GM19372 (cell line): ENCODE data around the gene KCNAB3.

ENCODE experiments used
- ATAC-seq: cut with Tn5 transposase; IDR thresholded peaks from one replicate; pipeline ENCODE4 v1.9.1; 2021; ENCODE audit warnings: mild to moderate bottlenecking, low read depth, moderate library complexity; ENCODE audit not compliant: unreplicated experiment

KCNAB3 gene

DNA sequence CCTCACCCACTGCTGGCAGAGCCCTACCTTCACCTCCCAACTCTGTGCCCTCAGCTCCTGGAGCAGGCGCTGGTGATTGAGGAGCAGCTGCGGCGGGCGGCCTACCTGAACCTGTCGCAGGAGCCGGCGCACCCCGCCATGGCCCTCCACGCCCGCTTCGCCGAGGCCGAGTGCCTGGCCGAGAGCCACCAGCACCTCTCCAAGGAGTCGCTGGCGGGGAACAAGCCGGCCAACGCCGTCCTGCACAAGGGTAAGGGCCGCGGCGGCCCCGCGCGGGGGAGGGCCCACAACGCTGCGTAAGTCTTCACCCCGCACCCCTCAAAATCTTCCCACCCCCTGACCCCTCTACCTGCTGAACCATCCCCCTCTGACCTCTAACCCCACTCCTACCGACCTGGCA, 20.6 kb downstream of the KCNAB3 start:
- ATAC-seq = no peak

DNA sequence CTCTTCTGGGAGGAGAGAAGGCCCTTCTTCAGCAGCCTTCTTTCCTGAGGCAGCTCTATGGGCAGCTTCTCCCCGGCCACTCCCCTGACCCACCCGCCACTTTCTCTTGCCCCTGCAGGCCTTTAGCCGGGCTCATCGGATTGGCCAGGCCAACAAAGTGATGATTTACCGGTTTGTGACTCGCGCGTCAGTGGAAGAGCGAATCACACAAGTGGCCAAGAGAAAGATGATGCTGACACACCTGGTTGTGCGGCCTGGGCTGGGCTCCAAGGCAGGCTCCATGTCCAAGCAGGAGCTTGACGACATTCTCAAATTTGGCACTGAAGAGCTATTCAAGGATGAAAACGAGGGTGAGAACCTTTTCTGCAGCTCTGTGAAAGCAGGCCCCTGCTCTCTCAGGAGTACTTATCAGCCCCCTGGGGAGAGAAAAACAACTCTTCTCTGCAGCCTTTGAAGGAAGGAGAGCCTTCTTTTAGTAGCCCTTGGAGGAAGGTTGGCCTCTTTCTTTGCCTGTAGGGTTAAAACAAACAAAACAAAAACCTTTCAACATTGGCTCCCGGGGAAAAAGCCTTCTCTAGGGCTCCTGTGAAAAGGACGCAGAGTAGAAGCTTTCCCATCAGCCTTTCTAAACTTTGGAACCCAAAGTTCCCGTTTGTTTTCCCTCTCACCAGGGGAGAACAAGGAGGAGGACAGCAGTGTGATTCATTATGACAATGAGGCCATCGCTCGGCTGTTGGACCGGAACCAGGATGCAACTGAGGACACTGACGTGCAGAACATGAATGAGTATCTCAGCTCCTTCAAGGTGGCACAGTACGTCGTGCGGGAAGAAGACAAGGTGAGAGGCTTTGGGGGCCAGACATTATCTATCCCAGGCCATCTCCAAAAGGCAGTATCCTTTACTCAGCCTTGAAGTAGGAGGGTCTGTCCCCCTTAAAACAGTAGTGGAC, 26.2 kb downstream of the KCNAB3 start:
- no peak for ATAC-seq

DNA sequence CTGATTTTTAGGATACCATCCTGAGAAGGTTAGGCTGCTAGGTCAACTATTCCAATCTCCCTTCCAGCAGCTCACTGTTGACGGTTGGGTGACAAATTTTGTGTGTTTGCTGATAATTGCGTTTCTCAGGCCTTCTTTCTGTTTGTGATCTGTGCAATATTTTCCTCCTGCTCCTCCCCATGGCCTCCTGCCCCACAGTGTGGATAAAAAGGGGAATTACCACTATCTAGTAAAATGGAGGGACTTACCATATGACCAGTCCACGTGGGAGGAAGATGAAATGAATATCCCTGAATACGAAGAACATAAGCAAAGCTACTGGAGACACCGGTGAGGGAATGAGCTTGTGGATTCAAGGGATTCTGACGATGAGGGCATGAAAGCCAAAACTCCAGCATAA, 31.9 kb downstream of the KCNAB3 start:
- ATAC-seq = no peak

DNA sequence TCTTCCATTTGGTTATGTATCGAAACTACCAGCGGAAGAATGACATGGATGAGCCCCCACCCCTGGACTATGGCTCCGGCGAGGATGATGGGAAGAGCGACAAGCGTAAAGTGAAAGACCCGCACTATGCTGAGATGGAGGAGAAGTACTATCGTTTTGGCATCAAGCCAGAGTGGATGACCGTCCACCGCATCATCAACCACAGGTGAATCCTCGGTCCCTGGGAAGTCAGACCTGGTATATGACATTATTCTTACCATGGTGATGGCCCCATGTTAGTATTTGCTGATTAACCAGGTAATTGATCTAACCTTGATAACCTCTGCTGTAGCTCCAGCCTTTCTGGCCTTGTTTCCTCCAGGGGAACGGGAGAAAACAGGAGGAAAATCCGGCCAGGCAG, 32.6 kb downstream of the KCNAB3 start:
- ATAC-seq = no peak

DNA sequence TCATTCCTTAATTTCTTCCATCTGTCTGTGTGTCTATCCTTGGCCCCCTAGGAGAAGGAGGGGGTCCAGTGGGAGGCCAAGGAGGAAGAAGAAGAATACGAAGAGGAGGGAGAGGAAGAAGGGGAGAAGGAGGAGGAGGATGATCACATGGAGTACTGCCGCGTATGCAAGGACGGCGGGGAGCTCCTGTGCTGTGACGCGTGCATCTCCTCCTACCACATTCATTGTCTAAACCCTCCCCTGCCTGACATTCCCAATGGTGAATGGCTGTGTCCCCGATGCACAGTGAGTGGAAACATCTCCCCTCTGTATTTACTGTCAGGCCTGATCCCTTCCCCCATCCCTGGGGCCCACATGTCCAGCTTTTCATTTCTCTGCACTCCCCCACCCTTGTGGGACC, 34.8 kb downstream of the KCNAB3 start:
- no peak for ATAC-seq

DNA sequence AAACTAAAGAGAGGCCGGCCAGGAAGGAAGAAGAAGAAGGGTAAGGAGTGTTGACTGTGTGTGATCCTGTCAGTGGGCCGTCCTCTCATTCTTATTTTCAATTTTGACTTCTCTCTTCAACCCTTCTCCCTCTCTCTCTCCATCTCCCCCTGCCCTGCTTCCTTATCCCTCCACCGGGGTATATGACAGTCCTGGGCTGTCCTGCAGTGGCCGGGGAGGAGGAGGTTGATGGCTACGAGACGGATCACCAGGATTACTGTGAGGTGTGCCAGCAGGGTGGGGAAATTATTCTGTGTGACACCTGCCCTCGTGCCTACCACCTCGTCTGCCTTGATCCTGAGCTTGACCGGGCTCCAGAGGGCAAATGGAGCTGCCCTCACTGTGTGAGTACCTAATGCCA, 35.4 kb downstream of the KCNAB3 start:
- ATAC-seq = no peak

DNA sequence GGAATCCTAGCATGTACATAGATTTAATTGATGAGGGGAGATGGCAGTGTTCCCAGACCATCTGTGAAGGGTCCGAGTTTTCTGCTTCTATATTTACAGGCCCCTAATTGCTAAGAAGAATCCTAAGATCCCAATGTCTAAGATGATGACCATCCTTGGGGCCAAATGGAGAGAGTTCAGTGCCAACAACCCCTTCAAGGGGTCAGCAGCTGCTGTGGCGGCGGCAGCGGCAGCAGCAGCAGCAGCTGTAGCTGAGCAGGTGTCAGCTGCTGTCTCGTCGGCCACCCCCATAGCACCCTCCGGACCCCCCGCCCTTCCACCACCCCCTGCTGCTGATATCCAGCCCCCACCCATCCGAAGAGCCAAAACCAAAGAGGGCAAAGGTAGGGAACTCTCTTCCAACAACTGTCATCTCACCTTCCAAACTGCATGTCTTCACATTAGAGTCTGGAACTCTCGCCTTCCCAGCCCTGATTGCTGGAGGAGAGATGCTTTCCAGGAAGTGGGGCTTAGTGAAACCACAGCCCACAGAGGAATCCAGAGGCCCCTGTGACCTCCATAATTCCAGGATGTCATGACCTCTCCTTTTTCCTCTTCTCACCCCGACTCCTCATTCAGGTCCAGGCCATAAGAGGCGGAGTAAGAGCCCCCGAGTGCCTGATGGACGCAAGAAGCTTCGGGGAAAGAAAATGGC, 36.3 kb downstream of the KCNAB3 start:
- no peak for ATAC-seq

DNA sequence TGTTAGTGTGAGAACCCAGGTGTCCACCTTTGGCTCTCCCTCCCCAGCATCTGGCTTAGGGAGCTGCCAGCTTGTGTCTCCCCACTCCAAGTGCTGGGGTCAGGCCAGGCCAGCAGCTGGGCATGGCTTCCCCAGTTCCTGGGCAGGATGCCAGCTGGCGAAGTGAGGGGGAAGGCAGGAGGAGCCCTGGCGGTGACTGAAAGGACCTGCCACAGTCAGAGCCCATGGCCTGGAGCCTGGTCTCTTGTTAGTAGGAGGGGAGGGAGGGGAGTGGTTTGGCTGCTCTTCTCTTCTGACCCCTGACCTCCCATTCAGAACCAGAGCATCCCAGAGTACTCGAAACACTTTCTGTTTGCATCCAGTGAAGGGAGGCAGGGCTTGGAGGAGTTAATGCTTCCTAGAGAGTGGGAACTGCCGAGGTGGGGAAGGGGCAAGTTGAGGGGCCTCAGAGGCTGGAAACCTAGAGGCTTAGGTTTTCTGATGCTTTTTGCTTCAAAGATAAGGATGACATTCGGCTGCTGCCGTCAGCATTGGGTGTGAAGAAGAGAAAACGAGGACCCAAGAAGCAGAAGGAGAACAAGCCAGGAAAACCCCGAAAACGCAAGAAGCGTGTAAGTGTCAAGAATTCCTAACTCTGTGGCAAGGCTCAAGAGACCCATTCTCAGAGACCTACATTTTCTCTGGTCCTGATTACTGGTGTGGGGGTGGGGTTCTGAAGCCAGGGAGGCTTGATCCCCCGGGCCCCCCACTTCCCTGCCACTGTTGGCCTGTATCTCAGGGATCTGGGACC, 40.3 kb downstream of the KCNAB3 start:
- no peak for ATAC-seq

DNA sequence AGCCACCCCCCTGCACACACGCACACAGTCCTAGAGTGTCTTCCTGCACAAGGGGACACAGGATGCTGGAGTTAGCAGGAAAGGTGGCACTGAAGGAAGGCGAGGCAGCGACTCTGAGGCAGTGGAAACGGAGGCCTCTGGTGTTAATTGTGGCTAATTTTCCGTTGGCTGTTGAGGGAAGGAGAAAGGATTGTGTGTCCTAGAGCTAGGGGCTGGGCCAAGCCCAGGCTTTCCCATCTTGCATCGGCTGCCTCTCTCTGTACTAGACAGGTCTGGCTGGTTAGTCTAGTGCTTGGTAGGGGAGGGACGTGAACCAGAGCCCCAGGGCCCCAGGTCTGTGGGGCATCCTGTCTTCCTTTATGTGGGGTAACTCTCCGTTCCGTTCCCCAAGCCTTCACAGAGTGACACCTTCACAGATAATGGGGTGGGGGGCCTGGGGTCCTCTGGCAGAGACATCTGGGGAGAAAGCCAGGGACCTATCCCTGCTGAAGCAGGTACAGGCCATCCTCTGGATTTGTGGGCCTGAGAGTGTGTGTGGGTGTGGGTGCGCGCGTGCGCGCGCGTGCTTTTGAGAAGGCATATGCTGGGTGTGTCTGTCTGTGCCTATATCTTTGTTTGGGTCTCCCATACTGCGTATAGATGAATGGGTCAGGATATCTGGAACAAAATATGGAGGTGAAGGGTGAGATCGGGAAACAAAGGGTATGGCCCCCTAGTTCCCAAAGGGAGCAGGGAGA, 41.3 kb downstream of the KCNAB3 start, which contains the start of gene CHD3:
CHD3 (plus strand) TSS at position 606 of the 737 bp plus-strand sequence. CDS start 212 bp downstream, outside the sequence.
- ATAC-seq = no peak

DNA sequence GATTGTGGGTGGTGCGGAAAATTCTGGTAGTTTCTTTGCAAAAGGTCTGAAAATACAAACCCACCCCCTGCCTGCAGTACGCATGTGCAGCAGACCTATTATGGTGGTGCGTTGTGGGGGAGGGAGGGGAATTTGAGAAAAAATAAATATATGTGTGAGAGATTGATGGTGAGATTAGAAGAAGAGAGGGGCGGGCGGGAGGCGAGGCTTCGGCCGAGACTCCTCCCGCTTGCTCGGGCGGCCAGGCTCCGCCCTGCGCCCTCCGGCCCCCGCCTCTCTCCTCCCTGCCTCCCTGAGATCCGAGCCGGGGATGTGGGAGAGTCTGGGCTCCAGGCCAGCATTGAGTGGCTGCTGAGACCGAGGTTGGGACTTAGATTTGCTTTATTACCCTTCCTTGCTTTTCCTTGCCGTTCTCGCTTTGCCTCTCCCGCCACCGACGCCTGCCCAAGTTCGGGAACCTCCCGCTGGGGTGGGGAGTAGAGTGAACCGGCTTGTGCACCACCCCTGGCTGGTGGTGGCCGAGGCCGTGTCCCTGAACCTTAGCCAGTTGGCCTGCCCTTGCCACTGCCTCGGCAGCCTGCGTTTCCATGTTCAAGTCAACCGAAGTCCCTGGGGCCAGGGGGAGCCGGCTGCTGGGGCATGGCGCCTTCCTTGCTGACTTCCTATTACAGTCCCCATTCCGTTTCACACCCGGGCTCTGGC, 42.0 kb downstream of the KCNAB3 start:
- ATAC-seq = no peak

DNA sequence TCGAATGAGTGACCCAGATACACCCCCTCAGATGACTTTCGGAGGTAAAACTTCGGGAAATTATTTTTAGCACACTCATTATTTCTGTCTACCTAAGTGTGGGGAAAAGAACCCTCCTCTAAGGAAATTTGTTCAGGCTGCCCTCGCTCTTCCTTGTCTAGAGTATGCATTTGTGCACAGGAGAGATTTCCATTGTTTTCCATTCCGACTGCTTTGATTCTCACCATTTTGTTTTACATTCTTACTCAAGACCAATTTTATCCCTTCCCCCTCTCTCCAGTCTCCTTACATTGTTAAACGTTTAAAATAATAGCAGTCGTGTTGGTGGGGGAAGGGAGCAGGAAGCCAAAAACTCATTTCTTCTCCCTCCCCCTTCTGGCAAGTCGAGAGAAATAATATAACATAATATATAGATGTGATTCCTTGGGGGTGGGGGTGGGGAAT, 42.6 kb downstream of the KCNAB3 start:
- no peak for ATAC-seq

DNA sequence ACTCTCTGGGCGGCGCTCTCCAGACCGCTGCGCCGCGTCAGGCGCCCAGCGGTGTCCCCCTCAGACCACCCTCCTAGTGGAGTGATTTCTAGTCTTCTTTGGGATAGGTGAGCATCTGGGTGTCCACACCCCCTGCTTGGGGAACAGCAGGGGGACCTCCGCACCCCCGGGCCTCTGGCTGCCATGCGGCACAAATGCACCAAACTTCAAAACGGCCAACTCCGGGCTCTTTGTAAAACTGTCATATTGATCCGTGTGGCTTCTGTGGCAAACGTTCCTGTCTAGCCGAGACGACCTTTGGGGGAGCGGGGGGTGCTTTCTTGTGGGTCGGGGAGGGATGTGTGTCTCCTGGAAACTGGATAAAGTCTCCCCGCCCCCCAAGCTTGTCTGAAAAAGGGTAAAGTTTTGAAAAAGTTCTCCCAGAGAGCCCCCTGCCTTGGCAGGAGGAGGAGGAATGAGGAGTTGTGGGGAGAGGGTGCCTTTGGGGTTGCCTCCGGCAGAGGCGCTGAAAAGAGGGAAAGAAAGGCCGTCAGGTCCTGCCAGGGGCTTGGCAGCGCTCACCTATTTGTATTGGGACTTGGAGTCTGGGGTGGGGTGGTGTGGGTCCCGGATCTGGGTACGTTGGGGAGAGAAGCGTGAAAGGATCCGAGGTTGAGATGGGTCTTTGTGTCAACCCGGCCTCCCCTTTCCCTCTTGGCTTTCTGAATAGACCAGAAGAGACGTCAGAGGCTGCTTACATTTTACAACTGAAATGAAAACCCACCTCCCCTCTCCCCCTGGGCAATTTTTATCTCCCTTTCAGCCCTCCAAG, 43.2 kb downstream of the KCNAB3 start:
- no peak for ATAC-seq

DNA sequence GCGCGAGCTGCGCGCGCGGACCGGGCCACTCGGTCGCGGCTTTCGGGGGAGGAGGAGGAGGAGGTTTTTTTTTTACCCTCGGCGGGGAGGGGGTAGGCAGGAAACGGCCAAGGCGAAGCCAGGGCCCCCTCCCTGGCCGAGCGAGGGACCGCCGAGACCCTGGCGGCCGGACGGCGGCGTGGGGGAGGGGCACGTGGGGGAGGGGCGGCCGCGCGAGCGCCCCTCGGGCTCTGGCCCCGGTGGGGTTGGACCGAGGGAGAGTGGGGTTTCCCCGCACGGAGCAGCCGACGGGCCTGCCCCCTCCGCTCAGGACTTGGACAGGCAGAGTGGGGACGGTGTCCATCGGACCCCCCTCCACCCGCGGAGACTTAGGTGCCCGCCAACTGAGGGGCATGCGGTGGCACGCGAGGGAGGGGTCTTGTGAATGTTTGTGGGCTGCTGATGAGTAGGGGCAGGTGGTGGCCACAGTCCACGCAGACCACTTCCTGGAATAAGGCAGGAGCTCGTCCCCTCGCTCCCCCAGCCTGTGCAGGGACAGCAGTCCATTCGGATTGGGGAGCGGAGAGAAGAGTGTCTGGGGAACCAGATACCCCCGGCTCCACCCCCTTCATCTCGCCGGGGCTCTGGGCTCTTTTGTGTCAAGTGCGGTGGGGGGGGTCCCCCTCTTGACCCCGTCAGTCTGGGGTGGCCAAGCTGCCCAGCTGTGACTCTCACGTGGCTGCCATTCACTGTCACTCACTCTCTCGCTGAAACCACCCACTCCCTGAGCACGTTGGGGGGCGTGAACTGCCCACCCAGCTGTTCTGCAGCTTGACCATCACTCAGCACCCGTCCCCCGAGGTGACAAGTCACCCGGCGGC, 44.1 kb downstream of the KCNAB3 start:
- no peak for ATAC-seq

DNA sequence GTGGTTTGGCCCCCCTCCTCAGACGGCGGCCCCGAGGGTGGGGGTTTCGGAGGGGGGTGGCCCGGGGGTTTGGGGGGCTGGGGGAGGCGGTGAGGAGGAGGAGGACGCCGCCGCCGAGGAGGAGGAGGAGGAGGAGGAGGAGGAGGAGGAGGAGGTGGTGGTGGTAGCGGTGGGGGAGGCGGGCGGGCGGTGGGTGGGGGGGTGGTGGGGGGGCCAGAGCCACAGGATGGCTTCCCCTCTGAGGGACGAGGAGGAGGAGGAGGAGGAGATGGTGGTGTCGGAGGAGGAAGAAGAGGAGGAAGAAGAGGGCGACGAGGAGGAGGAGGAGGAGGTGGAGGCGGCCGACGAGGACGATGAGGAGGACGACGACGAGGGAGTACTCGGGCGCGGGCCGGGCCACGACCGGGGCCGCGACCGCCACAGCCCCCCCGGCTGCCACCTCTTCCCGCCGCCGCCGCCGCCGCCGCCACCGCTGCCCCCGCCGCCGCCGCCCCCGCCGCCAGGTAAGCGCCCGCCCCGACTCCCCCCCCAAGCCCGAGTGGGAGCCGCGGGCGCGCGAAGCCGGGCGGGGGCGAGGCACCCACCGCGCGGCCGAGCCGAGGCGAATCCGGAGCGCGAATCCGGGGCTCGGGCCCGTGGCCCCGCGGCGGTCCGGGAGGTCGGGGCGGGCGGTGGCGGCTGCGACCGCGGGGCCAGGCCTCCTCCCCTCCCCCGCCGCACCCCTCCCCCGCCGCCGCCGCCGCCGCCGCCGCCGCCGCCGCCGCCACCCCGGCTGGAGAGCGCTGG, 44.9 kb downstream of the KCNAB3 start:
- no peak for ATAC-seq

DNA sequence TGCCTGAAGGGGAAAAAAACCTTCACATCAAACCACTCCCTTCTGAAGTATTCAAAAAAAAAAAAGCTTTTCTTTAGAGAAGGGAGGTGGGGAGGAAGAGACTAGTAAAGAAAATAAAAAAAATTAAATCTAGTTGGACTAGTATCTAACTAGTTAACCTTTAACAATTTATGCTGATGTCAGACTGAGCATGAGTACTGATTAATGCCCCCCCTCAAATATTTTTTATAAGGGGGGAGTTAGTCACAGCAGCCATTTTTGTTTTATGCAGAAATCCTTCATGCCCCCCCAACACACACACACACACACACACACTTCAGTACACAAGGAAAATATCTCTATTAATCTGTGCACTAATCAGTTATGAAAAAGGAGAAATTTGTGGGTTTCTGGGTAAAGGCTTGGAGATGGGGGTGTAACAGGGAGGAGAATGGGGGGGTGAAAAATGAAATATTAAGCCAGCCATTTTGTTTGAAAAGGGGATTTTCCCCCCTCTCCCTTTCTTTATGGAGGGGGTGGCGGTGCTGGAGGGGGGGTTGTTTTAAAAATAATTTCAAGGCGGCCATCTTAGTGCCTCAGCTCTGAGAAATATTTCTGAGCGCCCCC, 45.8 kb downstream of the KCNAB3 start:
- ATAC-seq = no peak

DNA sequence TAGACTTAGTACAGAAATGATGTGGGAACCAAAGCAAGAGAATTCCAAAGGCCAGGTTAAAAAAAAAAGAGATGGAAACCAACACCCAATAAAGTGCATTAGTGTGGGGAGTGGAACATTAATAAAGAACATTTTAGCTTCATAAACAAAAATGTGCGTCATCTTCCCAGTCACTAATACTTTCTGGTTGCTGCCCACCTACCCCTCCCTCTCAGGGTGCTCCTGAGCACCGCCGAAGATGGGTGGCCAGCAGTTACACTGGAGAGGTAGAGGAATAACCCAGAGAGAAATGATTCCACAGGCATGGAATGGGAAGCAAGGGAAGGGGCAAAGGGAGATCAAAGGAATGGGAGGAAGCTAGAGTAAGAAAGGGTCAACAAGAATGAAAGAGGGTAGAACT, 47.0 kb downstream of the KCNAB3 start:
- ATAC-seq = no peak

DNA sequence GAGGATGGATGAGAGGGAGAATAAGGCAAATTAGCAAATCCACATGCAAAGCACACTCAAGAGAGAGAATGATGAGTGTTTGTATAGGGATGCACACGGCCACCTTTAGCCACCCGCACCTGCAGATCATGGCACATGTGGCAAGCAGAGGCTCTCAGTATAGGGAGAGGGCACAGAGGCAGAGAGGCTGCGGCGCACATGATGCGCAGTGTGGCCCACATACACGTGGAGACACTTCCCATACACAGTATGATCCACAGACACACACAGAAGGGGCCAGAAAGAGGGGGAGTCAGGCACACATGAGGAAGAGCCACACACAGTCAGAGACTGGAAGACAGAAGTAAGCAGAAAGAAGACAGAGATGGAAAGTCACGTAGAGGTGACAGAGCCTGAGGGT, 47.6 kb downstream of the KCNAB3 start:
- ATAC-seq = no peak
